Pancreas (tissue), 10 donors: ENCODE data around the gene FOXP4. TPM values are rescaled to one million over a fixed set of nuclear protein-coding genes. Genes with fewer than 3 reads are reported as not detected.

Source experiments
- ATAC-seq, 4 donors: fragments of 200-7000 bp; cut with Tn5 transposase; one replicate each; pipeline versions ENCODE4 v1.8.0 to v1.9.1; 2020; ENCODE audit warnings: mild to moderate bottlenecking in 4 of 4, moderate library complexity in 4 of 4
- DNase-seq, 6 donors: peaks; one replicate each; pipeline ENCODE4 v3.0.0-alpha.2; 2020
- FAIRE-seq: peaks from 2 replicates; lab custom pipeline; 2012; peaks lifted over from hg19 to GRCh38; lab: Jason Lieb, UNC
- H3K27ac ChIP-seq, 4 donors: fragments of 200-600 bp; sonication (generic); 1 replicate in 3 of 4; 2 replicates in 1 of 4; pipeline versions ENCODE4 v1.5.0 to v1.8.0; 2020
- H3K27me3 ChIP-seq, 4 donors: fragments of 200-600 bp; one replicate each; pipeline ENCODE4 v1.8.0; 2021
- H3K36me3 ChIP-seq, 3 donors: fragments of 200-600 bp; sonication (generic) in 1 of 3; one replicate each; pipeline versions ENCODE4 v1.5.0 to v1.8.0; 2020 to 2021
- H3K4me1 ChIP-seq, 3 donors: fragments of 200-600 bp; one replicate each; pipeline ENCODE4 v1.8.0; 2021
- H3K4me3 ChIP-seq, 4 donors: fragments of 200-600 bp; sonication (generic) in 2 of 4; one replicate each; pipeline versions ENCODE4 v1.5.0 to v1.8.0; 2020 to 2021
- H3K9me3 ChIP-seq, 4 donors: fragments of 200-600 bp; one replicate each; pipeline ENCODE4 v1.8.0; 2021
- whole genome bisulfite sequencing, 2 donors: extraction: QIAGEN DNeasy Blood & Tissue Kit; methylation state at CpG; one replicate each; pipeline ENCODE4 v1.1.7; 2013; 5-methylcytosine and 5-hydroxymethylcytosine counted together
- intact Hi-C, 3 donors: fragments of 100-400 bp; cut with DNase I; formaldehyde crosslinking; loops; one replicate each; pipeline versions ENCODE4 v1.11.1 to v1.14.2; 2022
- polyA plus RNA-seq, 2 donors: library from polyadenylated mRNA; stranded (reverse); fragments of 200-250 nt; gene quantifications; one replicate each; pipeline ENCODE4 v1.2.3, GENCODE V29; 2013
- total RNA-seq, 6 donors: library from RNA; stranded (reverse); fragmentation: NEBNext Ultra II Directional in 4 of 6; extraction: Animal tissue kit (Norgen Biotek cat#: 25700) in 4 of 6; gene quantifications; one replicate each; pipeline versions ENCODE4 v1.2.1 to v1.2.4, GENCODE V29; 2021 to 2023
- TF ChIP-seq, protein P1 (sequence below), 4 donors: fragments of 200-600 bp; sonication (generic) in 3 of 4; IDR thresholded peaks; one replicate each; pipeline versions ENCODE4 v1.5.0 to v1.8.0; 2021; ENCODE audit warnings: antibody characterized with exemption in 4 of 4
- donor health status: healthy with polysubstance abuse.
- donor health status: DM: no; HTN: no; CAD: no; lungs with moderate emphysema.
- donor health status: DM: no; HTN: no; CAD: no.
- donor health status: control.
- donor health status: control.
- donor health status: Bipolar disorder and iron deficiency.
- donor health status: DM: yes; HTN: yes; CAD: no.
- donor health status: DM: no; HTN: no; CAD: no.
- donor health status: DM: no; HTN: no; CAD: no.
- donor health status: DM: yes; HTN: yes; CAD: no.

The FOXP4 gene
- total and polyA plus RNA-seq, 8 donors = 23.1 to 29.3 (median 26.3) TPM

DNA sequence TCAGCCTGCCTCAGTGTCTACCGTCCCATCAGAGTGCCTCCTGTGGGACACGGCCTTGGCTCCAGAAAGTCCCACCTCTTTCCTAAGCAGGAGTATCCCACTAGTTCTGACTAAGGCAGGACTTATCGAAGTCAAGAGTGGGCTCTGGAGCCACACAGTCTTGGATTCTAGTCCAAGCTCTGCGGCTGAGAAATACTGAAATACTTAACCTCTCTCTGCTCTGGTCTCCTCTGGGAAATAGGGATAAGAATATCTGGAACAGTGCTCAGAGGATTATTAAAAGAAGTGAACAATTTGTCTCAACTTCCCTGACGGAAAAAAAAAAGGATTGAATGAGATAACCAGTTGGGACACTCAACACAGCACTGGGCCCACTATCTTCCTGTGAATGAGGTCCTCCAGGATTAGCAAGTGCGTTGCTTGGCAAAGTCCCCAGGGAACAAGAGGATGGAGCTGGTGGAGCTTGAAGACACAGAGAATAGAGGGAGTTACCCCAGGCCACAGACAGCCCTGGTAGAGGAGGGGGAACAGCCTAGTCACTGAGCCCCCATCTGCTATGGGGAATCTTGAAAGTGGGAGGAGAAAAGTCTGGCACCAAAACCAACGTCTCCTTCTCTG lies 34.6 kb upstream of the FOXP4 start:
- ATAC-seq = no peak
- H3K36me3 ChIP-seq = no peaks in the 10 kb centered on the region
- no peak for FAIRE-seq
- H3K4me1 ChIP-seq = no peaks in the 10 kb centered on the region
- no peak overlapping the region for H3K4me3 ChIP-seq
- H3K27ac ChIP-seq = no peak overlapping the region
- no peaks in the 10 kb centered on the region for H3K9me3 ChIP-seq
- intact Hi-C loops = no loop called here
- TF ChIP-seq, protein P1, sequence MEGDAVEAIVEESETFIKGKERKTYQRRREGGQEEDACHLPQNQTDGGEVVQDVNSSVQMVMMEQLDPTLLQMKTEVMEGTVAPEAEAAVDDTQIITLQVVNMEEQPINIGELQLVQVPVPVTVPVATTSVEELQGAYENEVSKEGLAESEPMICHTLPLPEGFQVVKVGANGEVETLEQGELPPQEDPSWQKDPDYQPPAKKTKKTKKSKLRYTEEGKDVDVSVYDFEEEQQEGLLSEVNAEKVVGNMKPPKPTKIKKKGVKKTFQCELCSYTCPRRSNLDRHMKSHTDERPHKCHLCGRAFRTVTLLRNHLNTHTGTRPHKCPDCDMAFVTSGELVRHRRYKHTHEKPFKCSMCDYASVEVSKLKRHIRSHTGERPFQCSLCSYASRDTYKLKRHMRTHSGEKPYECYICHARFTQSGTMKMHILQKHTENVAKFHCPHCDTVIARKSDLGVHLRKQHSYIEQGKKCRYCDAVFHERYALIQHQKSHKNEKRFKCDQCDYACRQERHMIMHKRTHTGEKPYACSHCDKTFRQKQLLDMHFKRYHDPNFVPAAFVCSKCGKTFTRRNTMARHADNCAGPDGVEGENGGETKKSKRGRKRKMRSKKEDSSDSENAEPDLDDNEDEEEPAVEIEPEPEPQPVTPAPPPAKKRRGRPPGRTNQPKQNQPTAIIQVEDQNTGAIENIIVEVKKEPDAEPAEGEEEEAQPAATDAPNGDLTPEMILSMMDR (IDR thresholded peaks at IDR 0.05) = no peak
- H3K27me3 ChIP-seq = no peaks in the 10 kb centered on the region
- 92 to 93% methylated on average over 7 of the region's 7 CpGs for WGBS, 2 donors
- no peak for DNase-seq

DNA sequence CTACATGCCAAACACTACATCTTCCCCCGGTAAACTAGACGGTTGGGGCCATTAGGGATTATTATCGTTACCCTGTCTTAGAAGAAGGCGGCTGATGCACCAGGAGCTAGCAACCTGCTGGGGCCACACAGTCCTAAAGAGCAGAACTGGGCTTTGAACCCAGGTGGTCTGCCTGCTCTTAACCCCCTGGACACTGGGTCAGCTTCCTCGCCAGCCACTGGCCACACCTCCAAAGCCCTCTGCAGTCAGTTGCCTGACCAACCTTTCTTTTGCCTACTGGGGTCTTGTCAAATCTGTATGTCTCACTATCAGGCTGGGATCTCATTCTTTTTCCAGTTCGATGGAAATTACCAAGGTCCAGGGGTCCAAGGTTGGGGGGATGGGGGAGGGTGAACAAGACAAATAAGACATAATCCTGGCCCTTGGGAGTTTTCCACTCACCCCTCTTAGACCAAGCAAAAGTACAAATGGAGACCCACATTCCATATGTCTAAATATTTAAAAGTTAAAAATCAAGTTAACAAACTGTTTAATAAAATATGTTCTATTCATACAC lies 34.0 kb upstream of the FOXP4 start:
- no peak overlapping the region for H3K27ac ChIP-seq
- no peaks in the 10 kb centered on the region for H3K9me3 ChIP-seq
- 91 to 94% methylated on average over 6 of the region's 6 CpGs for WGBS, 2 donors
- TF ChIP-seq, protein P1 (IDR thresholded peaks at IDR 0.05) = no peak
- no peaks in the 10 kb centered on the region for H3K4me1 ChIP-seq
- DNase-seq = no peak
- ATAC-seq = no peak
- intact Hi-C loops = no loop called here
- no peaks in the 10 kb centered on the region for H3K36me3 ChIP-seq
- H3K4me3 ChIP-seq = no peak overlapping the region
- no peak for FAIRE-seq
- H3K27me3 ChIP-seq = no peaks in the 10 kb centered on the region

DNA sequence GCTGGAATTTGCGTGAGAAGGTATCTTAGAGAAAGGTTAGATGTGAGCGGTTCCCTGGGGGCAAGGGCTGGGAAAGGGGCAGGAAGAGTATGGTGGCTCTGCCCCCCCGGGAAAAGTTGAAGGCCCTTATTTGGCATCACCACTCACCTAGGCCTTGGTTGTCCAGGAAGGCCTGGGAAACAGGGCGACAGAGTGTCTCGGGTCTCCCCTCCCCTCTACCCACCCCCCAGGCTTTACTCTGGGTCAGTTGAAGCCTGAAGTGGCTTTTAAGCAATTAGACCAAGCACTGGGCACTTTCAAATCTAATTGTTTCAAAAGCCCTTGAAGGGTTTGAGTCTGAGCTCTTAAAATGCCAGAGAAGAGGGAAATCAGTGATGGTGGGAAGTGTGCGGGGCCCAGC lies 30.2 kb upstream of the FOXP4 start:
- no peak overlapping the region for H3K4me3 ChIP-seq
- 89 to 96% methylated on average over 6 of the region's 6 CpGs for WGBS, 2 donors
- ATAC-seq = no peak
- no peaks in the 10 kb centered on the region for H3K27me3 ChIP-seq
- no peaks in the 10 kb centered on the region for H3K36me3 ChIP-seq
- intact Hi-C loops = no loop called here
- no peaks in the 10 kb centered on the region for H3K9me3 ChIP-seq
- no peak for FAIRE-seq
- H3K4me1 ChIP-seq = peaks cover 3 to 12% (median 9%) of the 10 kb centered on the region in 3 donors
- H3K27ac ChIP-seq = no peak overlapping the region
- TF ChIP-seq, protein P1 (IDR thresholded peaks at IDR 0.05) = no peak
- no peak for DNase-seq

DNA sequence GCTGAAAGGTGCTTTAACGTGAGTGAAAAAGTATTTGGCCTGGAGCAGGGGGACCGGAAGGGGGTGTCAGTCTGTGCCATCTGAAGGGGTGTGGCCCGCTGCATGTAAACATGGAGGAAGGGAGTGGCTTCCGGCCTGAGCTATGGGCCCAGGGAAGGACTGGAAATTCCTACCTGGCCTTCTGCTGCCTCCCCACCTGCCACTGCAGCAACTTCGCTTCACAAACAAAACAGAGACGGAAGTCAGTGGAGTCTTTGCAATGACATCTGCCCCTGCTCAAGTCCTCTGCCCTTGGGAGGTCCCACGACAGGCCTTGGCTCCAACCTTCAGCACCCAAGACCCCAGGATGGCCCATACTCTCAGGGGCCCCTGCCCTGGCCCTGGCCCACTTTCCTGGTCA lies 28.1 kb upstream of the FOXP4 start:
- Histone ChIP-seq H3K4me3 (no peak overlapping the region), H3K4me1 (peaks cover 3 to 12% (median 9%) of the 10 kb centered on the region in 3 donors), H3K9me3 (no peaks in the 10 kb centered on the region), H3K36me3 (no peaks in the 10 kb centered on the region), H3K27ac (no peak overlapping the region), H3K27me3 (no peaks in the 10 kb centered on the region)
- WGBS, 2 donors = 83 to 84% methylated on average over 7 of the region's 7 CpGs
- TF ChIP-seq, protein P1 (IDR thresholded peaks at IDR 0.05) = no peak
- no peak for ATAC-seq
- FAIRE-seq = no peak
- no peak for DNase-seq
- intact Hi-C loops = no loop called here

DNA sequence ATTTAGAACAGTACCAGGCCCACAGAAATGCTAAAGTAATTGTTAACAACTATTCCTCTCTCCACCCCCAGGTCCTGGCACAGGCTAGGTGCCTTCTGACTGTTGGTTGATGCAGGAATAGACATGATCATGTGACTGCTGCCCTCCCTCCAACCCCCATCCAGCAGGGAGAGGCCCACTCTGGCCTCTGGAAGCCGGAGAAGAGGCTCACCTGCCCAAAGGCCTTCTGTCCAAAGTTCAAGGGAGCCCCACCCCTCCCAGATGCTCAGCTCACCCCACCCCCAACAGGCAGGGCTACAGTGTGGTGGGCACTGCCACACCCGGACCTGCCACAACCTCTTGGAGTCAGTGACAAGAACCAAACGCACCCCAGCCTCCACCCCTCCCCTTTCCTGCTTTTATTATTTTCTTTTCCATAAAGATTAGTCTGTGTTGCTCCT lies 26.9 kb upstream of the FOXP4 start:
- TF ChIP-seq, protein P1 (IDR thresholded peaks at IDR 0.05) = no peak
- FAIRE-seq (no peak), ATAC-seq (peak; percentile 32 to 59 (median 42)), DNase-seq (peak in 1 of 6 donors; percentile 33)
- intact Hi-C loops = no loop called here
- Histone ChIP-seq H3K27me3 (no peaks in the 10 kb centered on the region), H3K4me3 (no peak overlapping the region), H3K9me3 (no peaks in the 10 kb centered on the region), H3K27ac (peak overlapping the region in 2 of 4 donors; percentile 18 to 48), H3K36me3 (no peaks in the 10 kb centered on the region), H3K4me1 (peaks cover 3 to 12% (median 9%) of the 10 kb centered on the region in 3 donors)
- 18 to 28% methylated on average over 3 of the region's 3 CpGs for WGBS, 2 donors
